ENCODE measurements around the gene MIS12.

Gene MIS12, protein sequence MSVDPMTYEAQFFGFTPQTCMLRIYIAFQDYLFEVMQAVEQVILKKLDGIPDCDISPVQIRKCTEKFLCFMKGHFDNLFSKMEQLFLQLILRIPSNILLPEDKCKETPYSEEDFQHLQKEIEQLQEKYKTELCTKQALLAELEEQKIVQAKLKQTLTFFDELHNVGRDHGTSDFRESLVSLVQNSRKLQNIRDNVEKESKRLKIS

DNA sequence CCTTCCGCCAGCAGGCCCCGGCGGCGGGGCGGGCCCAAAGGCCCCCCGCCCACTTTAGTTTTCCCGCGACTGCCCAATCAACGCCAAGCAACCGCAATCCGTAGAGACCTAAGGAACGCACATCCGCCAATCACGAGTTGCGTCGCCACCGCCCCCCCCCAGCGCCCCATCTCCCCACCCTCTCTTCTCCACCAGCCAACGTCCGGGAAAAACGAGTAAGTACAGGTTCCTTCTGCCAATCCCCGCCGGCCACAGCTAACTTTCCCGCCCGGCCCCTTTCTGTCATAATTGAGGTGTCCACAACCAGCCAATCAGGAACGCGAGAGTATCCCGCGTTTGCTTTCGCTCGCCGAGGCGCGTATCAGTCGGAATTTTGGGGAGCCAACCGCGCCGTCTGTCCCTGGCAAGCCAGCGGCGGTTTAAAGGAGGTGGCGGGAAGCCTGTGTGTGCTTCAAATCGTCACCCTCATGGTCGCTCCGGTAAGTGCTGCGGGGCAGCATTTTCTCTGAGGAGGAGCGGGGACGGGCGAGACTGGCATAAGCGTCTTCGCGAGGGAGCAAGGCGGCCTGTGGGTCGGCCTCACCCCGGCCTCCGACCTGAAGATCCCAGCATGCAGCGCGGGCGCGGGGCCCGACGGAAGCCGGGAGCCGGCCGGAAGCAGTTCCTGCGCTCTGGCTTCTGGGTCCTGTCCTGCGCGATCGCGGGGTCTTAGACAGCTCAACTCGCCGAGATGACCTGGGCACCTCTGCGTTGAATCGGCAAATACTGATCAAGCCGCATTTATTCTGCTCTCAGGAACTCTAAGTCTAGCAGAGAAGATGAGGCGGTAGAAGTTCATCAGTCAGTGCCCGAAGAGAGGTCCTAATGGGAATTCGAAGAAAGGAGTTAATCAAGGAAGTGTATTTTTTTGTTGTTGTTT lies at the start of gene MIS12:
MIS12 (plus strand) TSS at position 361 of the 919 bp plus-strand sequence. CDS start 2,297 bp downstream, outside the sequence.
- TF ChIP-seq GATA2 (IDR thresholded peaks at IDR 0.05; ENCODE audit: low read depth, low read length) = no peak
- TF ChIP-seq GATA3 (IDR thresholded peaks at IDR 0.05; ENCODE audit: low read depth, low read length) = no peak

DNA sequence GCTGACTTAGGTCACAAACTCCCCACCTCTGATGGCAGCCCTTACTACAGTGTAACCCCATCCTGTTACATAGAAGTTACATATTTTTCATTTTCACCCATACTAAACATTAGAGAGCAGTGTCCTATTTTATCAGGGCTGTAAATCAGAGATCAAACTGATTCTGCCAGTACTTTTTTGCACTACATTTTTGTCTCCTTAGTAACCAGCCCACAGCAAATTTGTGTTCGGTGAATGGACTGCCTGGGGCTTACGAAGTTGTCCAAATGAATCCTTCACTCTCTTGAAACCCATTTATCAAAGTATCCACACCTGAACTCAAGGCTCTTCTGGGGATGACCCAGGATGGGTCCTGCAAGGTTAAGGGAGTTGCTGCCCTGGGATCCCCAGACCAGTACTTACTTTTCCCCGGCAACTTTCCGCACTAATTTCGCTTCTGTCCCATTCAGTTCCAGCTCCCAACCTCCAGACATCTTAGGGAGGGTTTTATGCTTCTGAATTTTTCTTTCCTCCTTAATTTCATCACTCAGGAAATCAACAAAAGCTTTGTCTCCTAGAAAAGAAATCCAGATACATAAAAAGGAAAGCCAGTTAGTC lies 48.5 kb upstream of the MIS12 start:
- TF ChIP-seq GATA3 (IDR thresholded peaks at IDR 0.05; ENCODE audit: low read depth, low read length) (no peak), GATA2 (IDR thresholded peaks at IDR 0.05; ENCODE audit: low read depth, low read length) (no peak)

DNA sequence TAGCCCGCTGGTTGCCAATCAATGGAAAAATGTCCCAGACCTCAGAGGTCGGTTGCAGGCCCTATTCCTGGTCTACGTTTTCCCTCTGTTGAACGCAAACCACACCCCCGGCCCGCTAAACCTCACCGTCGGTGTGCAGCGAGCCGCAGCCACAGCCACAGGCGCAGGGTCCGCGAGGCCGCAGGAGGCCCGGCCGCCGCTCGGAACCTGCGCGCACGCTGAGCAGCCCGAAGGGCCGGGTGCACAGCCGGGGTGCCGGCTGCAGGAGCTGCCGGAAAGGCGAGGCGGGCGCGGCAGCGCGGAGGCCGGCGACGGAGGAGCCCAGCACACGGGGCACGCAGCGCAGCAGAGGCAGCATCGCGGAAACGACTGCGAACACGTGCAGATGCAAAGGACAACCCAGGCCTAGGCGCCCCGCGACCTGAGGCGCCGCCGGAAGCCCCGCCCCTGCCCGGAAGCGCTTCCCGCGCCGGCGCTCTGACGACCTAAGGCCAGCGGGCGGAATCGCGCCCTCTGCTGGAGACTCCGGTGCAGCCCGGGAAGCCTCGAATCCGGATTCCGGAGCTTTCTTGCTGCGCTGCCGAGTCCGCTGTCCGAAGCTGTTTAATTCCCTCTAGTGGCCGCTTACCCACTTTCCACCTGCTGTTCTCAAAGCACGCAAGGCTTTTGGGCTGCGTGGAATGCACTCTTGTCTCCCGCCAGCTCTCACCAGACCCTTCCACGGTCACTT lies 47.5 kb upstream of the MIS12 start, which contains the start of gene C1QBP:
C1QBP (minus strand) TSS at position 440 of the 730 bp plus-strand sequence; CDS start at position 358, 82 bp downstream.
- TF ChIP-seq GATA3 (IDR thresholded peaks at IDR 0.05; ENCODE audit: low read depth, low read length) (no peak), GATA2 (IDR thresholded peaks at IDR 0.05; ENCODE audit: low read depth, low read length) (no peak)

DNA sequence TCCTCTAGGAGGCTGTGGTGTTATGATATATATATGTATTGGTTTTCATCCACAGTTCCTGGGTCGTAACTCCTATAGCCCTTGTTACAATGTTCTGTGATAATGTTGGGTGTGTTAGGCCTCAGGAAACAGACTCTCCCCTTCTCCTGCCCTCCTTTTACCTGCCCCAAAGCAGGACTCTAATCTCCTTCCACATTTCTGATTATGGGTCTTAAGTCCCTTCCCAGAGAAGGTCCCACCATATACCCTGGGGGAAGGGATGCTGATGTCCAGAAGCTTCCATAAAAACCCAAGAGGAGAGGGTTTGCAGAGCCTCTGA lies 47.0 kb upstream of the MIS12 start:
- TF ChIP-seq GATA2 (IDR thresholded peaks at IDR 0.05; ENCODE audit: low read depth, low read length) = no peak

DNA sequence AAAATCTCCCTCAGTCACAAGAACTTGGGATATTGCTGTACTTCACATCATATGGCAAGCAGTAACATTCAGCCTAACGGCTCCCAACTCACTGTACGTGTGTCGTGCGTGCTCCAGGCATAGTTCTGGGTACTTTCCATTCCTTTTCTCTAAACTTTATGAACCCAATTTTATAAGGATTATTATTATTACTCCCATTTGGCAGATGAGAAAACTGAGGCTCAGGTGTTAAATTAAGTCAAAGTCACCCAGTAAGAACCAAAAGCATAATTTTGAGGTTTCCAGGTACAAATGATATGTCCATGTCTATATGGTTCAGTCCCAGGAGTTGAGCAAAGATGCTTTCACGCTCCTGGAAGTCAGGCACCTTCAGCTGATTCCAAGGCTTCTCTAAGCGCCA lies 42.6 kb upstream of the MIS12 start:
- TF ChIP-seq GATA3 (IDR thresholded peaks at IDR 0.05; ENCODE audit: low read depth, low read length) (no peak), GATA2 (IDR thresholded peaks at IDR 0.05; ENCODE audit: low read depth, low read length) (no peak)

DNA sequence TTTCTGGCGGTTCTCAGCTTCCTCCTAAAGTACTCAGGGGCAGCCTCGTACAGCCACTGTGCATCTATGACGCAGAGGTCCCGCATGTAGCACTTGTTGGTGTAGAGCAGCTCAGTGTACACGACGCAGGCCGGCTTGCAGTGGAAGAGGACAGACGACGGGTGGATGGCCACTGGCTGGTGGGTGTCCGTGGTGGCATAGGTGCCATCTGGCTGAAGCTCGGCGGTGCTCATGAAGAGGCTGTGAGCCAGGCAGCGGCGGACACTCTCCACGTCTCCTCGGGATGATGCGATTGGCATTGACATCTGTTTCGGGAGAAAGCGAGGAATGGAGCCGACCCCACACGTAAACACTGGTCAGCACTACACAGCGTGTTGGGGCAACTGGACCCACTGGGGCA lies 42.2 kb upstream of the MIS12 start:
- no peak for TF ChIP-seq GATA2 (IDR thresholded peaks at IDR 0.05; ENCODE audit: low read depth, low read length)
- TF ChIP-seq GATA3 (IDR thresholded peaks at IDR 0.05; ENCODE audit: low read depth, low read length) = no peak

DNA sequence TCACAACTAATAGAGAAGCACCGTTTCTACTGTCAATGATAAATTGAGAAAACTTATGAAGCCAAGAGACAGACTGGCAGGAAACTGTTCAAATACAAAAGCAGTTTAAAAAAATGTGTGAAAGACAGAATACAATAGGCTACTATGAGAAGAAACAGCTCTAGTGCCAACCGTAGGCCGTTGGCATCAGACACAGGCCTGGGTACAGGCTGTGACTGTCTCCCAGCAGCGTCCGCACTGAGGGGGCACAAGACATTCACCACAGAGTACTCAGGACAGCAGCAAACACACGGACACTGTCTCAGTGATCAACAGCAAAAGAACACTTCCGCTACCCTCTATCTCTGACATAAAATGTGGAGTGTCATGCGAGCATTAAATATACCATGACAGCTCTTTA lies 39.6 kb upstream of the MIS12 start:
- TF ChIP-seq GATA3 (IDR thresholded peaks at IDR 0.05; ENCODE audit: low read depth, low read length) (no peak), GATA2 (IDR thresholded peaks at IDR 0.05; ENCODE audit: low read depth, low read length) (no peak)

DNA sequence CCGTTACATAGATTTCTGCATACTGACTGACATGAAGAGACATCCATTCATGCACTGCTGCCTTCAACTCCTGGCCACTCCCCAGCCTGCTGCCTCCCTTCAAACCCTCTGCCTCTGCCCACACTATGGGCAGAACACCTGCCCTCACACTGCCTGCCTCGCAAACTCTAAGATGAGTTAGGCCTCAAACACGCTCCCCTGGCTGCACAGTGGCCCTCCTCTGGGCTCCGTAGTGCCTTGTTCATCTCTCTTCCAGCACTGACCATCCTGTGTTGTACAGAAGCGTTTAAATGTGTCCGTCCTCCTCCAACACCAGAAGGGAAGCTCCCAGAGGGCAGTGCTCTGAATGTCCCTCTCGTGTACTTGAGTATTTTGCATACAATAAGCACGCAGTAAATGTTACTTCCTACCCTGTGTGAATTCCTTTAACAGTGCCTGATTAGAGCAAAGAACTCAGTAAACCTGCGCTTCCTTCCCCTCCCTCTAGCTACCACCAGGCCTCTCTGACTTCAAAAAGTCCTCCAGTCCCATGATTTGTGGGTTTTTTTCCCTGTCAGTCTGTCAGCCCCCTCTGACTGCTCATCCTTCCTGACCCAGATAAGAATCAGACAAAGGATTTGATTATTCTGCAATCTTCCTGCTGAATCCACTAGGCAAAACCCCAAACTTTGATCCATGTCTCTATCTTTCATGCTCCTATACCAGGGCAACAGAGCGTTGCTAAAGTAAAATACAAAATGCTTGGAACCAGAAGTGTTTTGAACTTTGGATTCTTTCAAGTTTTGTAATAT lies 21.5 kb upstream of the MIS12 start:
- TF ChIP-seq GATA3 (IDR thresholded peaks at IDR 0.05; ENCODE audit: low read depth, low read length) (no peak), GATA2 (IDR thresholded peaks at IDR 0.05; ENCODE audit: low read depth, low read length) (no peak)

DNA sequence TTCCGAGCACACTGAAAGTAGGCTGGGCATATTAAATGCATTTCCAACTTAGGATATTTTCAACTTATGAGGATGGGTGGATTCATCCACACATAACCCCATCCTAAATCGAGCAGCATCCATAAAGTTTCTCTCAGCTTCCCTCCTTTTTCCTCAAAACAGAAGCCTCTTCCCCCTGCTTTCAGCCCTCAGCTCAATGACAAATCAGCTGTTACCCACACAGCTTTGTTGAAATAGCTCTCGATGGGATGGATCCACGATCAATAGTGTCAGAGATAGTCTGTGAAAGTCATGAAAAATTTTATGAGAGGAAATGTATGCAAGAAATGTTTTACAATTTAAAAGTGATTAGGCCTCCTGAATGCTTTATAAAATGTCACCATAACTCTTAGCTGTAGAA lies 20.1 kb upstream of the MIS12 start:
- TF ChIP-seq GATA3 (IDR thresholded peaks at IDR 0.05; ENCODE audit: low read depth, low read length) (no peak), GATA2 (IDR thresholded peaks at IDR 0.05; ENCODE audit: low read depth, low read length) (no peak)

DNA sequence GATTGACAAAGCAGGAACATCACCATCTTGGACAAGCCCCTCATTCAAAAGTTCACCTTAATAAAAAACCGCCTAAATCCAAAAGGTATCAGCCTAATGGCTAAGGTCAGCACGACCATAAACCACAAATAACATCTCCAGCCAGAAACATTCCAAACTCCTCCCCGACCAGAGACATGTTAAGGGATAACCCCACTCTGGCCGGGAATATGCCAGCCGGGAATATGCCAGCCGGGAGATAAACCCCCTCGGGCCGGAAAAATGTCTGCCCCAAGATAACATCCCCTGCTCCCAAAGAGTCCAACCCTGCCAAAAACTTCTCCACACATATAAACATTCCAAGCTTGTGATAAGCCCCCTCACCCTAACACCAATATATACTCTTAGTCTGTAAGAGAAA lies 18.9 kb upstream of the MIS12 start:
- TF ChIP-seq GATA3 (IDR thresholded peaks at IDR 0.05; ENCODE audit: low read depth, low read length) = no peak

DNA sequence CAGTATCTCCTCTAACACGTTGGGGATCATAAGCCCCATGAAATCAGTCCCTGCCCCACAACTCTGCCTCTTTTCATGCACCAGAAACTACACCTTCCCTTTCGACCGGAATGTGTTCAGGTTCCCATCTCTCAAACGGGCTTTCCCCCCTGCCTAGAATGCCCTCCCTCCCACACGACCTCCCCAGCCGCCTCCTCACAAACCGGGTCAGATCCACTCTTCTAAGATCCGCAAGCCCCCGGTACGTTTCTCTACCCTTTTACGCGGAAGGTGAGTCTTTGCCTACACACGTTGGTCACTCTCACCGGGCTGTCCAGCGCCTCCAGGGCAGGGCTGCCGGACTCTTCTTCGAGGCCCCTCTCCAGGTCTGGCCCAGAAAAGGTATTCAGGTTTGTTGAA lies 18.3 kb upstream of the MIS12 start:
- TF ChIP-seq GATA2 (IDR thresholded peaks at IDR 0.05; ENCODE audit: low read depth, low read length) = no peak
- no peak for TF ChIP-seq GATA3 (IDR thresholded peaks at IDR 0.05; ENCODE audit: low read depth, low read length)

DNA sequence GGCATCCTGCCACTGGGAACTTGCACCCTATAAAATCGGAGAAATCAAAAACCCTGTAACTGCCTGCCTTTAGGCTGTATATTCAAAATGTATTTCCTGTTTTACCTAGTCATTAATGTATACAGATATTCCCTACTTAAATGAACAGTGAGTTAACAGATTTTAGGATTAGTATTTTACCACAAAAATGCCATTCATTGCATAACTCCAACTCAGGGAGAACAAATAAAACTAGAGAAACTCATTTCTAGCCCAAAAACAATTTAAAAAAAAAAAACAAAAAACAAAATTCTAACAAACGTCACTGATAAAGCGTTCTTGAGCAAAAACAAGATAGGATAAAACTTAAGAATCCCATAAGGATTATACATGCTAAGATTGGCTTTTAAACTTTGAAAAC lies 13.9 kb upstream of the MIS12 start:
- TF ChIP-seq GATA3 (IDR thresholded peaks at IDR 0.05; ENCODE audit: low read depth, low read length) (no peak), GATA2 (IDR thresholded peaks at IDR 0.05; ENCODE audit: low read depth, low read length) (no peak)

DNA sequence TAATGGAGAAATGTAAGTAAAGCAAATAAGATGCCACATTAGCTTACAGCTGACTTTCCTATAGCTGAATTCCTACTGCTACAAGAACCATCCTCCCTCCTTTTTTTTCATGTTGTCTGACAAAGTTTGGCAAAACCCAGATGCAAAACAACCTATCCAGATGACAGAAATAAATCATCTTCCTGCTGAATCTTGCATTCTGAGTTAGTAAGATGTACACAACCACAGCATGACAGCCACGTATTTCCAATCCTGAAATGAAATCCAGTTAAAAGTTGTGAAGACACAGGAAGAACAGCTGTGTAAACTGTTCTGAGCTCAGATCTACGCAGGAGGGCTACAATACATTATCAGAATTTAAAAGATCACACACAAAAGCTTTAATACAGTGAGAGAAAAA lies 12.5 kb upstream of the MIS12 start:
- no peak for TF ChIP-seq GATA2 (IDR thresholded peaks at IDR 0.05; ENCODE audit: low read depth, low read length)
- no peak for TF ChIP-seq GATA3 (IDR thresholded peaks at IDR 0.05; ENCODE audit: low read depth, low read length)
